Measurements from ENCODE around the gene CCDC112.

- TF ChIP-seq HDGF (IDR thresholded peaks at IDR 0.05; ENCODE audit: borderline replicate concordance), result no peak
- no peak for TF ChIP-seq PKNOX1 (IDR thresholded peaks at IDR 0.05)
- TF ChIP-seq FOXK2 (IDR thresholded peaks at IDR 0.05), result no peak
- no peak for TF ChIP-seq FOXM1 (IDR thresholded peaks at IDR 0.05; ENCODE audit: borderline replicate concordance)
Observed at GRCh38 chr5:115231598-115231997, 64.9 kb downstream of the CCDC112 start.

Data from HEK293T (cell line).